Thyroid gland (tissue), 4 donors: Measurements from ENCODE around the gene FRMD4A.

Source experiments
- POLR2A ChIP-seq, 2 donors: fragments of 450-650 bp; IDR thresholded peaks; one replicate each; pipeline ENCODE4 v1.6.1; 2017; ENCODE audit warnings: antibody characterized with exemption in 2 of 2, mild to moderate bottlenecking in 2 of 2, moderate library complexity in 1 of 2
- TF ChIP-seq, protein P1 (sequence below), 6 experiments: fragments of 200-600 bp in 3 of 6; fragments of 450-650 bp in 3 of 6; sonication (generic) in 3 of 6; IDR thresholded peaks; one replicate each; pipeline ENCODE4 v1.5.1; 2016 to 2019; ENCODE audit warnings: antibody characterized with exemption in 6 of 6, mild to moderate bottlenecking in 2 of 6, inconsistent platforms in 1 of 6, moderate library complexity in 1 of 6

DNA sequence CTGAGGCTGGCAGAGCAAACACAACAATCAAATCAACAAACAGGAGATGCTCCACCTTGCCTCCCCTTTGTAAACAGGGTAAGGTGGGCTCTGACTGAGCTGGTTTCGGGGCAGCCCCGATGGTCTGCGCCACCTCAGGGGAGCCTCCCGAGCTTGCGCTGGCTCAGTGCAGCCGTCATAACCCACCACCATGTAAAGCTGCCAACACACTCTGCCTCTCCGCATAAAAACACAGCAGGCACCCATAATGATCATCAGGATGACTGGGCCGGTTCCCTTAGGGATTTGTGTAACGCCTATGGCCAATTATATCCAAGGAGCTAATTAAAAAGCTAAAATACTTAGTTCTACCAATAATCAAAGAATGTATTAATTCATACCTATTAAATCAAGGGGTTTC is 619.4 kb downstream of the FRMD4A start:
- TF ChIP-seq, protein P1, sequence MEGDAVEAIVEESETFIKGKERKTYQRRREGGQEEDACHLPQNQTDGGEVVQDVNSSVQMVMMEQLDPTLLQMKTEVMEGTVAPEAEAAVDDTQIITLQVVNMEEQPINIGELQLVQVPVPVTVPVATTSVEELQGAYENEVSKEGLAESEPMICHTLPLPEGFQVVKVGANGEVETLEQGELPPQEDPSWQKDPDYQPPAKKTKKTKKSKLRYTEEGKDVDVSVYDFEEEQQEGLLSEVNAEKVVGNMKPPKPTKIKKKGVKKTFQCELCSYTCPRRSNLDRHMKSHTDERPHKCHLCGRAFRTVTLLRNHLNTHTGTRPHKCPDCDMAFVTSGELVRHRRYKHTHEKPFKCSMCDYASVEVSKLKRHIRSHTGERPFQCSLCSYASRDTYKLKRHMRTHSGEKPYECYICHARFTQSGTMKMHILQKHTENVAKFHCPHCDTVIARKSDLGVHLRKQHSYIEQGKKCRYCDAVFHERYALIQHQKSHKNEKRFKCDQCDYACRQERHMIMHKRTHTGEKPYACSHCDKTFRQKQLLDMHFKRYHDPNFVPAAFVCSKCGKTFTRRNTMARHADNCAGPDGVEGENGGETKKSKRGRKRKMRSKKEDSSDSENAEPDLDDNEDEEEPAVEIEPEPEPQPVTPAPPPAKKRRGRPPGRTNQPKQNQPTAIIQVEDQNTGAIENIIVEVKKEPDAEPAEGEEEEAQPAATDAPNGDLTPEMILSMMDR (IDR thresholded peaks at IDR 0.05) = no peak
- no peak for TF ChIP-seq POLR2A (IDR thresholded peaks at IDR 0.05)
